Cardiac septum (tissue), 1 donor: ENCODE data around the gene GIMAP1. TPM values are rescaled to one million over a fixed set of nuclear protein-coding genes. Genes with fewer than 3 reads are reported as not detected.
"Not testable (repeated sequence)": the region's sequence is repeated elsewhere in the genome, so short reads cannot be mapped to it uniquely, and the experiment has no call there.

Experiments
- DNase-seq: peaks from one replicate; pipeline ENCODE4 v3.0.0-alpha.2; 2020; ENCODE audit warnings: low spot score
- intact Hi-C: fragments of 100-400 bp; cut with DNase I; formaldehyde crosslinking; loops from one replicate; pipeline ENCODE4 v1.14.0; 2022
- long read RNA-seq: library from polyadenylated mRNA; unstranded; transcript quantifications from one replicate; pipeline ENCODE4 v2.0.0, GENCODE V29; 2021
- total RNA-seq: library from RNA; stranded (reverse); fragmentation: NEBNext Ultra II Directional; extraction: Animal tissue kit (Norgen Biotek cat#: 25700); gene quantifications from one replicate; pipeline ENCODE4 v1.2.1, GENCODE V29; 2021
- donor health status: DM: no; HTN: no; CAD: no.

GIMAP1 gene
- 3.5 TPM for total RNA-seq
- long read RNA-seq, full-length matches to known transcripts: 13 of 13 reads
- long read RNA-seq, partial matches to known transcripts: 0 of 13 reads
- long read RNA-seq, other reads (novel, unspliced or antisense): 0 of 13 reads

- intact Hi-C loops: loop anchor here (2.0 to 5.0 kb wide), 3 partner anchors 20 to 149 kb away; partner anchors contain the start of genes GIMAP4 and GIMAP5
- peak; percentile 79 for DNase-seq
Measured at GRCh38 chr7:150716368-150716767, at the start of gene GIMAP1. GIMAP1 (plus strand) TSS chr7:150716613; CDS start chr7:150719048, 2,435 bp downstream.

GRCh38 chr7:150668472-150668911 lies 47.9 kb upstream of the GIMAP1 start:
- intact Hi-C loops: no loop called here

GRCh38 chr7:150668977-150669376 lies 47.4 kb upstream of the GIMAP1 start:
- intact Hi-C loops: no loop called here
- no peak for DNase-seq

More at GRCh38 chr7:150668472-150668911, 47.9 kb upstream of the GIMAP1 start:
- DNase-seq: no peak

- intact Hi-C loops: loop anchor here (10.0 kb wide), 1 partner anchor 53 kb away; no protein-coding TSS in a partner anchor
- not testable (repeated sequence) for DNase-seq
Measured at GRCh38 chr7:150671798-150672585, 44.4 kb upstream of the GIMAP1 start.

- no peak for DNase-seq
- intact Hi-C loops: loop anchor here (5.0 to 10.0 kb wide), 2 partner anchors 43 to 49 kb away; partner anchors contain the start of gene GIMAP6
Measured at GRCh38 chr7:150675714-150676113, 40.7 kb upstream of the GIMAP1 start.

GRCh38 chr7:150676276-150676675 lies 40.1 kb upstream of the GIMAP1 start:
- intact Hi-C loops: loop anchor here (5.0 to 10.0 kb wide), 2 partner anchors 44 to 49 kb away; partner anchors contain the start of gene GIMAP6
- not testable (repeated sequence) for DNase-seq

GRCh38 chr7:150676854-150677253 lies 39.6 kb upstream of the GIMAP1 start:
- DNase-seq: not testable (repeated sequence)
- intact Hi-C loops: loop anchor here (5.0 to 10.0 kb wide), 2 partner anchors 45 to 48 kb away; partner anchors contain the start of gene GIMAP6

- intact Hi-C loops: loop anchor here (5.0 to 10.0 kb wide), 2 partner anchors 46 kb away; partner anchors contain the start of gene GIMAP6
- DNase-seq: not testable (repeated sequence)
Measured at GRCh38 chr7:150678601-150679000, 37.8 kb upstream of the GIMAP1 start.

GRCh38 chr7:150680364-150680763 lies 36.0 kb upstream of the GIMAP1 start:
- intact Hi-C loops, DNase-seq: not testable (repeated sequence)

- intact Hi-C loops: no loop called here
- no peak for DNase-seq
Measured at GRCh38 chr7:150685219-150686029, 31.0 kb upstream of the GIMAP1 start, which contains the start of gene GIMAP2. GIMAP2 (plus strand) TSS chr7:150685706; CDS start chr7:150687060, 1,354 bp downstream.

GRCh38 chr7:150686030-150686631 lies 30.3 kb upstream of the GIMAP1 start:
- intact Hi-C loops: no loop called here
- DNase-seq: no peak

GRCh38 chr7:150688630-150689029 lies 27.8 kb upstream of the GIMAP1 start:
- intact Hi-C loops: no loop called here
- DNase-seq: no peak

- no peak for DNase-seq
- intact Hi-C loops: no loop called here
Measured at GRCh38 chr7:150695654-150696053, 20.8 kb upstream of the GIMAP1 start.

- no peak for DNase-seq
- intact Hi-C loops: no loop called here
Measured at GRCh38 chr7:150703209-150703608, 13.2 kb upstream of the GIMAP1 start.

- intact Hi-C loops: loop anchor here (5.0 kb wide), 1 partner anchor 148 kb away; the partner anchor contains the start of gene GIMAP4
- no peak for DNase-seq
Measured at GRCh38 chr7:150715293-150715692, 1.1 kb upstream of the GIMAP1 start.

GRCh38 chr7:150715738-150716137 lies 675 bp upstream of the GIMAP1 start:
- intact Hi-C loops: loop anchor here (2.0 to 5.0 kb wide), 3 partner anchors 21 to 148 kb away; partner anchors contain the start of genes GIMAP4 and GIMAP5
- DNase-seq: no peak

- intact Hi-C loops: loop anchor here (2.0 to 5.0 kb wide), 3 partner anchors 20 to 150 kb away; partner anchors contain the start of genes GIMAP4 and GIMAP5
- no peak for DNase-seq
Measured at GRCh38 chr7:150716939-150717338, 526 bp downstream of the GIMAP1 start.

GRCh38 chr7:150717814-150718420 lies 1.5 kb downstream of the GIMAP1 start:
- intact Hi-C loops: loop anchor here (2.0 to 5.0 kb wide), 3 partner anchors 19 to 151 kb away; partner anchors contain the start of genes GIMAP4 and GIMAP5

More at GRCh38 chr7:150717814-150718420, 1.5 kb downstream of the GIMAP1 start:
- no peak for DNase-seq
